Breast epithelium (tissue), 3 donors: ENCODE measurements around the gene CERS5.

Experiments
- POLR2A ChIP-seq: fragments of 450-650 bp; IDR thresholded peaks from one replicate; pipeline ENCODE4 v1.6.1; 2016; ENCODE audit warnings: antibody characterized with exemption, mild to moderate bottlenecking, moderate library complexity
- POLR2AphosphoS5 ChIP-seq, 3 donors: sonication (generic); formaldehyde crosslinking; IDR thresholded peaks; one replicate each; pipeline ENCODE4 v1.6.1; 2017; ENCODE audit warnings: antibody characterized with exemption in 3 of 3
- TF ChIP-seq, protein P1 (sequence below), 3 donors: fragments of 450-650 bp; IDR thresholded peaks; one replicate each; pipeline ENCODE4 v1.5.1; 2016 to 2017; ENCODE audit warnings: antibody characterized with exemption in 3 of 3, mild to moderate bottlenecking in 3 of 3, moderate library complexity in 3 of 3

GRCh38 chr12:50099302-50100008, 67.7 kb downstream of the CERS5 start:
- no peak for TF ChIP-seq POLR2A
- TF ChIP-seq, protein P1, sequence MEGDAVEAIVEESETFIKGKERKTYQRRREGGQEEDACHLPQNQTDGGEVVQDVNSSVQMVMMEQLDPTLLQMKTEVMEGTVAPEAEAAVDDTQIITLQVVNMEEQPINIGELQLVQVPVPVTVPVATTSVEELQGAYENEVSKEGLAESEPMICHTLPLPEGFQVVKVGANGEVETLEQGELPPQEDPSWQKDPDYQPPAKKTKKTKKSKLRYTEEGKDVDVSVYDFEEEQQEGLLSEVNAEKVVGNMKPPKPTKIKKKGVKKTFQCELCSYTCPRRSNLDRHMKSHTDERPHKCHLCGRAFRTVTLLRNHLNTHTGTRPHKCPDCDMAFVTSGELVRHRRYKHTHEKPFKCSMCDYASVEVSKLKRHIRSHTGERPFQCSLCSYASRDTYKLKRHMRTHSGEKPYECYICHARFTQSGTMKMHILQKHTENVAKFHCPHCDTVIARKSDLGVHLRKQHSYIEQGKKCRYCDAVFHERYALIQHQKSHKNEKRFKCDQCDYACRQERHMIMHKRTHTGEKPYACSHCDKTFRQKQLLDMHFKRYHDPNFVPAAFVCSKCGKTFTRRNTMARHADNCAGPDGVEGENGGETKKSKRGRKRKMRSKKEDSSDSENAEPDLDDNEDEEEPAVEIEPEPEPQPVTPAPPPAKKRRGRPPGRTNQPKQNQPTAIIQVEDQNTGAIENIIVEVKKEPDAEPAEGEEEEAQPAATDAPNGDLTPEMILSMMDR (IDR thresholded peaks at IDR 0.05), result no peak
- TF ChIP-seq POLR2AphosphoS5 (IDR thresholded peaks at IDR 0.05), result no peak
